SK-N-MC (cell line): Measurements from ENCODE around the gene RFC3.

ENCODE experiments used
- EZH2 ChIP-seq: fragments of 200-600 bp; sonication (generic); IDR thresholded peaks from one replicate; pipeline ENCODE4 v1.6.1; 2017; ENCODE audit warnings: antibody characterized with exemption
- FOXP2 ChIP-seq: optimal IDR thresholded peaks from 2 replicates; pipeline ENCODE3; 2011; ENCODE audit warnings: mild to moderate bottlenecking, moderate library complexity; ENCODE audit not compliant: insufficient read depth; ENCODE audit errors: extremely low read length, control extremely low read depth
- POLR2AphosphoS5 ChIP-seq: IDR thresholded peaks from 2 replicates; pipeline ENCODE4 v1.6.1; 2012; ENCODE audit warnings: mild to moderate bottlenecking, low read depth, low read length, borderline replicate concordance

GRCh38 chr13:33817513-33817900 is 442 bp upstream of the RFC3 start:
- TF ChIP-seq POLR2AphosphoS5 = no peak
- no peak for TF ChIP-seq FOXP2
- TF ChIP-seq EZH2 = no peak
